ENCODE data around the gene WDR89. TPM values are rescaled to one million over a fixed set of nuclear protein-coding genes. Genes with fewer than 3 reads are reported as not detected.

WDR89 gene
- total and polyA plus RNA-seq, 2 donors (not counting 1 experiment from before 2014, with no cell fraction given), result 5.9 to 19.0 TPM

GRCh38 chr14:63551332-63551731 is 90.3 kb downstream of the WDR89 start:
- H3K79me2 ChIP-seq (ENCODE audit: control insufficient read depth, insufficient read depth, low read length), result no peaks in the 10 kb centered on the region
- H3K27ac Mint-ChIP-seq, result no peak overlapping the region
- H3K27me3 ChIP-seq (replicated peaks in 1 of 4; ENCODE audit: control extremely low read depth in 1 of 4, control insufficient read depth in 3 of 4, insufficient read depth in 4 of 4, low read length in 3 of 4), result no peaks in the 10 kb centered on the region
- no peak overlapping the region for H3K4me2 ChIP-seq (replicated peaks; ENCODE audit: low read depth, low read length, poor library complexity, severe bottlenecking)
- peaks cover 3% of the 10 kb centered on the region for H3K27me3 Mint-ChIP-seq
- no peaks in the 10 kb centered on the region for H4K20me1 ChIP-seq (ENCODE audit: control insufficient read depth, insufficient read depth, low read length, poor library complexity, severe bottlenecking)
- no peak overlapping the region for H3K4me3 Mint-ChIP-seq
- ATAC-seq (ENCODE audit: low read depth) (no peak), DNase-seq (no peak)
- H3K4me3 ChIP-seq (ENCODE audit: control extremely low read depth in 1 of 5, extremely low read depth in 1 of 5, insufficient read depth in 1 of 5, low read depth in 2 of 5, low read length in 4 of 5), result no peak overlapping the region
- H3K36me3 ChIP-seq (replicated peaks in 1 of 2; ENCODE audit: control extremely low read depth in 1 of 2, control insufficient read depth in 1 of 2, extremely low read depth in 1 of 2, insufficient read depth in 2 of 2, low read length in 1 of 2), result no peaks in the 10 kb centered on the region
- 51% methylated on average over 3 of the region's 3 CpGs for WGBS (ENCODE audit: insufficient coverage)
- H3K9me3 ChIP-seq (ENCODE audit: control extremely low read depth in 1 of 3, control insufficient read depth in 2 of 3, insufficient read depth in 1 of 3, low read length in 2 of 3), result no peaks in the 10 kb centered on the region
- H3K27ac ChIP-seq (ENCODE audit: low read length in 2 of 2), result no peak overlapping the region
- no peaks in the 10 kb centered on the region for H3K4me1 Mint-ChIP-seq
- ChIA-PET POLR2A (no interaction called here), CTCF (no interaction called here)
- H3K4me1 ChIP-seq (ENCODE audit: control insufficient read depth in 2 of 2, insufficient read depth in 2 of 2, low read length in 2 of 2), result no peaks in the 10 kb centered on the region
- H2AFZ ChIP-seq (ENCODE audit: insufficient read depth, low read depth, low read length, poor library complexity, severe bottlenecking), result no peak overlapping the region
- TF ChIP-seq EZH2 (IDR thresholded peaks at IDR 0.05; ENCODE audit: borderline replicate concordance, insufficient read depth, low read depth, low read length, poor library complexity, severe bottlenecking), result no peak
- TF ChIP-seq, protein P1, sequence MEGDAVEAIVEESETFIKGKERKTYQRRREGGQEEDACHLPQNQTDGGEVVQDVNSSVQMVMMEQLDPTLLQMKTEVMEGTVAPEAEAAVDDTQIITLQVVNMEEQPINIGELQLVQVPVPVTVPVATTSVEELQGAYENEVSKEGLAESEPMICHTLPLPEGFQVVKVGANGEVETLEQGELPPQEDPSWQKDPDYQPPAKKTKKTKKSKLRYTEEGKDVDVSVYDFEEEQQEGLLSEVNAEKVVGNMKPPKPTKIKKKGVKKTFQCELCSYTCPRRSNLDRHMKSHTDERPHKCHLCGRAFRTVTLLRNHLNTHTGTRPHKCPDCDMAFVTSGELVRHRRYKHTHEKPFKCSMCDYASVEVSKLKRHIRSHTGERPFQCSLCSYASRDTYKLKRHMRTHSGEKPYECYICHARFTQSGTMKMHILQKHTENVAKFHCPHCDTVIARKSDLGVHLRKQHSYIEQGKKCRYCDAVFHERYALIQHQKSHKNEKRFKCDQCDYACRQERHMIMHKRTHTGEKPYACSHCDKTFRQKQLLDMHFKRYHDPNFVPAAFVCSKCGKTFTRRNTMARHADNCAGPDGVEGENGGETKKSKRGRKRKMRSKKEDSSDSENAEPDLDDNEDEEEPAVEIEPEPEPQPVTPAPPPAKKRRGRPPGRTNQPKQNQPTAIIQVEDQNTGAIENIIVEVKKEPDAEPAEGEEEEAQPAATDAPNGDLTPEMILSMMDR (IDR thresholded peaks at IDR 0.05), result no peak
- intact Hi-C loops (cut with micrococcal nuclease), result no loop called here
- H3K9me3 Mint-ChIP-seq (ENCODE audit: insufficient read depth), result no peaks in the 10 kb centered on the region
- H3K9ac ChIP-seq (ENCODE audit: low read length), result no peak overlapping the region

DNA sequence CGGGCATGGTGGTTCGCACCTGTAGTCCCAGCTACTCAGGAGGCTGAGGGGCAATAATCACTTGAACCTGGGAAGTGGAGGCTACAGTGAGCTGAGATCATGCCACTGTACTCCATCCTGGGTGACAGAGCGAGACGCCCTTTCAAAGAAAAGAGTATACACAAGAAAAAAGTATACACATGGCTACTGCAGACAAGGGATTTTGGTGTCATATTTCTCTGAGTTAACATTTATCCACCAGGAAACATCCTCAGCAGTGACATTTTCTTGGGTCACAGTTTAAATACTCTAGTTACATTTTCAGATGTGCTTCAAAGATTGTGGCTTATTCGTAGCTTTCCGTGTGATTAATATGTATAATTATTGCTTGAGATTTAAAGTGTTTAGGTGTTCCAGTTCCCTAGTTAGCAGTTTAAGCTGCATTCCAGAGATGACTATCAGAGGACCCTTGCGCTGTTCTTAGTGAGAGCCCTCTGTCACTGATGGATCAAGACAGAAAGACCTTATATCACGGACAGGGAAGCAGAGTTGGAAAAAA is 93.8 kb downstream of the WDR89 start:
- Mint-ChIP-seq H3K27ac (no peak overlapping the region), H3K4me3 (no peak overlapping the region), H3K27me3 (no peaks in the 10 kb centered on the region), H3K9me3 (ENCODE audit: insufficient read depth) (no peaks in the 10 kb centered on the region), H3K4me1 (peaks cover 13% of the 10 kb centered on the region)
- 88% methylated on average over 3 of the region's 8 CpGs for WGBS (ENCODE audit: insufficient coverage)
- Histone ChIP-seq H3K9ac (ENCODE audit: low read length) (no peak overlapping the region), H3K27ac (ENCODE audit: low read length in 2 of 2) (no peak overlapping the region), H3K4me3 (ENCODE audit: control extremely low read depth in 1 of 5, extremely low read depth in 1 of 5, insufficient read depth in 1 of 5, low read depth in 2 of 5, low read length in 4 of 5) (no peak overlapping the region), H3K4me1 (ENCODE audit: control insufficient read depth in 2 of 2, insufficient read depth in 2 of 2, low read length in 2 of 2) (peaks cover 6 to 10% of the 10 kb centered on the region in 2 donors), H4K20me1 (ENCODE audit: control insufficient read depth, insufficient read depth, low read length, poor library complexity, severe bottlenecking) (no peaks in the 10 kb centered on the region), H3K4me2 (replicated peaks; ENCODE audit: low read depth, low read length, poor library complexity, severe bottlenecking) (no peak overlapping the region), H3K36me3 (replicated peaks in 1 of 2; ENCODE audit: control extremely low read depth in 1 of 2, control insufficient read depth in 1 of 2, extremely low read depth in 1 of 2, insufficient read depth in 2 of 2, low read length in 1 of 2) (no peaks in the 10 kb centered on the region), H2AFZ (ENCODE audit: insufficient read depth, low read depth, low read length, poor library complexity, severe bottlenecking) (no peak overlapping the region), H3K79me2 (ENCODE audit: control insufficient read depth, insufficient read depth, low read length) (peaks cover 10% of the 10 kb centered on the region), H3K27me3 (replicated peaks in 1 of 4; ENCODE audit: control extremely low read depth in 1 of 4, control insufficient read depth in 3 of 4, insufficient read depth in 4 of 4, low read length in 3 of 4) (no peaks in the 10 kb centered on the region), H3K9me3 (ENCODE audit: control extremely low read depth in 1 of 3, control insufficient read depth in 2 of 3, insufficient read depth in 1 of 3, low read length in 2 of 3) (no peaks in the 10 kb centered on the region)
- intact Hi-C loops (cut with micrococcal nuclease), result loop anchor here (10.0 kb wide), 1 partner anchor 1367 kb away; the partner anchor contains the start of gene CHURC1
- POLR2A ChIA-PET, result interaction anchor here (0.6 kb wide), 1 partner anchor 10 kb away, joined by 4 read pairs; no protein-coding TSS in a partner anchor
- no peak for TF ChIP-seq EZH2 (IDR thresholded peaks at IDR 0.05; ENCODE audit: borderline replicate concordance, insufficient read depth, low read depth, low read length, poor library complexity, severe bottlenecking)
- TF ChIP-seq, protein P1 (IDR thresholded peaks at IDR 0.05), result no peak
- ATAC-seq (ENCODE audit: low read depth) (no peak), DNase-seq (no peak)
- CTCF ChIA-PET, result no interaction called here

Small RNAs within 50 kb of the gene (small RNA-seq; reads per million reads assigned to genes)
- gene RF00012 (ENCODE audit: insufficient read length, low read depth, low replicate concordance) (not detected), gene RF00019 (ENCODE audit: insufficient read length, low read depth, low replicate concordance) (not detected), gene RNU6-1162P (ENCODE audit: insufficient read length, low read depth, low replicate concordance) (not detected), gene RNU6-597P (ENCODE audit: insufficient read length, low read depth, low replicate concordance) (not detected)

Other genes with a start within 250 kb of the WDR89 start
- gene PPP2R5E, start 98.5 kb downstream of the WDR89 start, total RNA-seq, result 40.3 and 40.6 TPM in 2 replicates
- gene PPP2R5E, start 98.5 kb downstream of the WDR89 start, polyA plus RNA-seq, result 6.3 and 8.8 TPM in 2 replicates
- gene SGPP1, start 86.2 kb upstream of the WDR89 start, total RNA-seq, result 44.3 and 46.4 TPM in 2 replicates
- 13.8 and 19.0 TPM in 2 replicates for gene SGPP1, start 86.2 kb upstream of the WDR89 start, polyA plus RNA-seq
- gene SYNE2, start 211.1 kb upstream of the WDR89 start, total RNA-seq, result 105 TPM in 2 replicates
- 30.8 and 39.5 TPM in 2 replicates for gene SYNE2, start 211.1 kb upstream of the WDR89 start, polyA plus RNA-seq